Pancreas (tissue), 10 donors: ENCODE measurements around the gene CCDC69. TPM values are rescaled to one million over a fixed set of nuclear protein-coding genes. Genes with fewer than 3 reads are reported as not detected.

ENCODE experiments used
- ATAC-seq, 4 donors: fragments of 200-7000 bp; cut with Tn5 transposase; one replicate each; pipeline versions ENCODE4 v1.8.0 to v1.9.1; 2020; ENCODE audit warnings: mild to moderate bottlenecking in 4 of 4, moderate library complexity in 4 of 4
- DNase-seq, 6 donors: peaks; one replicate each; pipeline ENCODE4 v3.0.0-alpha.2; 2020
- FAIRE-seq: peaks from 2 replicates; lab custom pipeline; 2012; peaks lifted over from hg19 to GRCh38; lab: Jason Lieb, UNC
- H3K27ac ChIP-seq, 4 donors: fragments of 200-600 bp; sonication (generic); 1 replicate in 3 of 4; 2 replicates in 1 of 4; pipeline versions ENCODE4 v1.5.0 to v1.8.0; 2020
- H3K27me3 ChIP-seq, 4 donors: fragments of 200-600 bp; one replicate each; pipeline ENCODE4 v1.8.0; 2021
- H3K36me3 ChIP-seq, 3 donors: fragments of 200-600 bp; sonication (generic) in 1 of 3; one replicate each; pipeline versions ENCODE4 v1.5.0 to v1.8.0; 2020 to 2021
- H3K4me1 ChIP-seq, 3 donors: fragments of 200-600 bp; one replicate each; pipeline ENCODE4 v1.8.0; 2021
- H3K4me3 ChIP-seq, 4 donors: fragments of 200-600 bp; sonication (generic) in 2 of 4; one replicate each; pipeline versions ENCODE4 v1.5.0 to v1.8.0; 2020 to 2021
- H3K9me3 ChIP-seq, 4 donors: fragments of 200-600 bp; one replicate each; pipeline ENCODE4 v1.8.0; 2021
- WGBS, 2 donors: extraction: QIAGEN DNeasy Blood & Tissue Kit; methylation state at CpG; one replicate each; pipeline ENCODE4 v1.1.7; 2013; 5-methylcytosine and 5-hydroxymethylcytosine counted together
- intact Hi-C, 3 donors: fragments of 100-400 bp; cut with DNase I; formaldehyde crosslinking; loops; one replicate each; pipeline versions ENCODE4 v1.11.1 to v1.14.2; 2022
- polyA plus RNA-seq, 2 donors: library from polyadenylated mRNA; stranded (reverse); fragments of 200-250 nt; gene quantifications; one replicate each; pipeline ENCODE4 v1.2.3, GENCODE V29; 2013
- total RNA-seq, 6 donors: library from RNA; stranded (reverse); fragmentation: NEBNext Ultra II Directional in 4 of 6; extraction: Animal tissue kit (Norgen Biotek cat#: 25700) in 4 of 6; gene quantifications; one replicate each; pipeline versions ENCODE4 v1.2.1 to v1.2.4, GENCODE V29; 2021 to 2023
- TF ChIP-seq, protein P1 (sequence below), 4 donors: fragments of 200-600 bp; sonication (generic) in 3 of 4; IDR thresholded peaks; one replicate each; pipeline versions ENCODE4 v1.5.0 to v1.8.0; 2021; ENCODE audit warnings: antibody characterized with exemption in 4 of 4
- donor health status: healthy with polysubstance abuse.
- donor health status: DM: no; HTN: no; CAD: no; lungs with moderate emphysema.
- donor health status: DM: no; HTN: no; CAD: no.
- donor health status: control.
- donor health status: control.
- donor health status: Bipolar disorder and iron deficiency.
- donor health status: DM: yes; HTN: yes; CAD: no.
- donor health status: DM: no; HTN: no; CAD: no.
- donor health status: DM: no; HTN: no; CAD: no.
- donor health status: DM: yes; HTN: yes; CAD: no.

Gene CCDC69
- total and polyA plus RNA-seq, 8 donors = 8.1 to 29.4 (median 20.4) TPM

DNA sequence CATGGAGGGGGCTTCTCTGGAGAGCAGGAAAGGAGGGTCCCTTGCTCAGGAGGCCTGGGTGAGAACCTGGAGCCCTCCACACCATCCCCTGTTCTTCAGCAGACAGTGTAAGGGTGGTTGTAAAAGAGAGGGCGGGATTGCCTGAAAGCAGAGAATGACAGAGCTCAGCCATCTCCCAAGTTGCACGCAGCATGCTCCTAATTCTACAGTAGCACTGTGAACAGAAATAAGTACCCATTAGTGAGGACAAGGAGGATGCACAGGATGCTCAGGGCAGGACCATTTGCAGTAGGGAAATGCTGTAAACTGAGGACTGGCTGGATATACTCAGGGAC is 8.4 kb downstream of the CCDC69 start:
- no peak for ATAC-seq
- FAIRE-seq = no peak
- WGBS, 2 donors = 95 to 96% methylated on average over 2 of the region's 2 CpGs
- Histone ChIP-seq H3K9me3 (no peaks in the 10 kb centered on the region), H3K27ac (peak overlapping the region in 2 of 4 donors; percentile 22 to 44), H3K4me3 (no peak overlapping the region), H3K27me3 (no peaks in the 10 kb centered on the region), H3K36me3 (no peaks in the 10 kb centered on the region), H3K4me1 (peaks cover 0 to 11% (median 0%) of the 10 kb centered on the region in 3 donors)
- TF ChIP-seq, protein P1, sequence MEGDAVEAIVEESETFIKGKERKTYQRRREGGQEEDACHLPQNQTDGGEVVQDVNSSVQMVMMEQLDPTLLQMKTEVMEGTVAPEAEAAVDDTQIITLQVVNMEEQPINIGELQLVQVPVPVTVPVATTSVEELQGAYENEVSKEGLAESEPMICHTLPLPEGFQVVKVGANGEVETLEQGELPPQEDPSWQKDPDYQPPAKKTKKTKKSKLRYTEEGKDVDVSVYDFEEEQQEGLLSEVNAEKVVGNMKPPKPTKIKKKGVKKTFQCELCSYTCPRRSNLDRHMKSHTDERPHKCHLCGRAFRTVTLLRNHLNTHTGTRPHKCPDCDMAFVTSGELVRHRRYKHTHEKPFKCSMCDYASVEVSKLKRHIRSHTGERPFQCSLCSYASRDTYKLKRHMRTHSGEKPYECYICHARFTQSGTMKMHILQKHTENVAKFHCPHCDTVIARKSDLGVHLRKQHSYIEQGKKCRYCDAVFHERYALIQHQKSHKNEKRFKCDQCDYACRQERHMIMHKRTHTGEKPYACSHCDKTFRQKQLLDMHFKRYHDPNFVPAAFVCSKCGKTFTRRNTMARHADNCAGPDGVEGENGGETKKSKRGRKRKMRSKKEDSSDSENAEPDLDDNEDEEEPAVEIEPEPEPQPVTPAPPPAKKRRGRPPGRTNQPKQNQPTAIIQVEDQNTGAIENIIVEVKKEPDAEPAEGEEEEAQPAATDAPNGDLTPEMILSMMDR (IDR thresholded peaks at IDR 0.05) = no peak
- DNase-seq = no peak
- intact Hi-C loops = no loop called here

GRCh38 chr5:151214614-151215545 is 9.0 kb downstream of the CCDC69 start:
- Histone ChIP-seq H3K4me1 (peaks cover 0 to 11% (median 0%) of the 10 kb centered on the region in 3 donors), H3K36me3 (no peaks in the 10 kb centered on the region), H3K27ac (peak overlapping the region in 2 of 4 donors; percentile 44 to 59), H3K27me3 (no peaks in the 10 kb centered on the region), H3K4me3 (peak overlapping the region in 1 of 4 donors; percentile 2), H3K9me3 (no peaks in the 10 kb centered on the region)
- DNase-seq (peak in 1 of 6 donors; percentile 17), ATAC-seq (peak in 3 of 4 donors; percentile 16 to 54 (median 47)), FAIRE-seq (no peak)
- intact Hi-C loops = no loop called here
- TF ChIP-seq, protein P1 (IDR thresholded peaks at IDR 0.05) = no peak
- WGBS, 2 donors = 74 to 85% methylated on average over 10 of the region's 10 CpGs

DNA sequence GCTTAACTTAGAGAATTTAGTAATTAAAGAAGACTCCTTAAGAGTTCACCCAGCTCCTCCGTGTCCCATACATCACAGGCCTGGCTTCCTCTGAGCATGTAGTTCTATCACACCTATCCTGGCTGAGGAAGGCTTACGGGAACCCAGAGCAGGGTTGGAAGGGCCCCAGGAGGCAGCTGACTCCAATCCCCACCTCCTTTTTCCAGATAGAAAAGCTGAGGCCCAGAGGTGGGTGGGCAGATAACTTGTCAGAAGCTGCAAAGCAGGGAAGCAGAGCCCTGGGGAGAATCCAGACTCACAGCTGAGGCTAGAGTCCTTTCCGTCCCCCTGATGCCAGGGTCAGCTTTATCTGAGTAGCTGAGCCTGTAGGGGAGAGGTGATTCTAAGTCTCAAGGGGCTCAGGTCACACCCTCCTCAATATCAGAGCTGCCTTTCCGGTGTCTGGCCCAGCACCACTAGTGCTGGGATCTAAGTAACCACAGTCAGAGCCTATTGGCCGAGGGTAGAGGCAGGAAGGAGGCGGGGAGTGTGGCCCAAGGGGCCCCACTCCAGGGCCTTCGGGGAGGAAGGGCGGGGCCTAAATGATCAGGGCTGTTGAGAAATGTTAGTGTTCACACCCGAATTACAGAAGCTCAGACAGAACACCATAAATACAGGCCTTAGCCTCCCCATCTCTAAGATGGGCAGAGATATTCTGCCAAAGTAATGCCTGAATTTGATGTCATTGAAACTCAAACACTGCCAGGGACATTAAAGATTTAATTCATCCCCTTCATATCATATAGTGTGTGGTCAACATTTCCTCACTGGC is 9.9 kb downstream of the CCDC69 start:
- TF ChIP-seq, protein P1 (IDR thresholded peaks at IDR 0.05) = no peak
- Histone ChIP-seq H3K4me3 (no peak overlapping the region), H3K27ac (peak overlapping the region in 2 of 4 donors; percentile 44 to 59), H3K36me3 (no peaks in the 10 kb centered on the region), H3K27me3 (no peaks in the 10 kb centered on the region), H3K9me3 (no peaks in the 10 kb centered on the region), H3K4me1 (peaks cover 0 to 16% (median 3%) of the 10 kb centered on the region in 3 donors)
- DNase-seq = peak in 4 of 6 donors; percentile 31 to 64 (median 52)
- peak; percentile 62 to 86 (median 84) for ATAC-seq
- no peak for FAIRE-seq
- 46 to 54% methylated on average over 9 of the region's 9 CpGs for WGBS, 2 donors
- intact Hi-C loops = no loop called here

- DNase-seq (no peak), FAIRE-seq (no peak), ATAC-seq (no peak)
- Histone ChIP-seq H3K9me3 (no peaks in the 10 kb centered on the region), H3K27ac (peak overlapping the region in 1 of 4 donors; percentile 12), H3K4me3 (no peak overlapping the region), H3K4me1 (peaks cover 0 to 24% (median 5%) of the 10 kb centered on the region in 3 donors), H3K27me3 (no peaks in the 10 kb centered on the region), H3K36me3 (no peaks in the 10 kb centered on the region)
- TF ChIP-seq, protein P1 (IDR thresholded peaks at IDR 0.05) = no peak
- intact Hi-C loops = no loop called here
- 71 to 78% methylated on average over 3 of the region's 3 CpGs for WGBS, 2 donors
These were observed 11.5 kb downstream of the CCDC69 start for GRCh38 chr5:151212406-151212798.
